PC-3 (cell line): Measurements from ENCODE around the gene STX16.

Source experiments
- CTCF ChIP-seq: fragments of 300-600 bp; sonication (generic); conservative IDR thresholded peaks from 2 replicates; pipeline ENCODE4 v1.5.1; 2017; ENCODE audit warnings: antibody characterized with exemption, low read depth, mild to moderate bottlenecking, low read length
- EZH2 ChIP-seq: fragments of 300-600 bp; sonication (generic); IDR thresholded peaks from one replicate; pipeline ENCODE4 v1.6.1; 2017; ENCODE audit warnings: antibody characterized with exemption, mild to moderate bottlenecking, low read length; ENCODE audit not compliant: unreplicated experiment
- EZH2phosphoT487 ChIP-seq: fragments of 300-600 bp; sonication (generic); IDR thresholded peaks from 2 replicates; pipeline ENCODE4 v1.6.1; 2018; ENCODE audit warnings: mild to moderate bottlenecking, antibody characterized with exemption, low read length, borderline replicate concordance

- TF ChIP-seq CTCF: 0 out of 2 replicates have a peak, but pooled peaks have one; percentile 6
- TF ChIP-seq EZH2phosphoT487: no peak
- TF ChIP-seq EZH2: no peak
These were observed 42.3 kb downstream of the STX16 start for GRCh38 chr20:58693226-58694006.
